Smooth muscle cell (in vitro differentiated cells): ENCODE data around the gene TENT5A. TPM values are rescaled to one million over a fixed set of nuclear protein-coding genes. Genes with fewer than 3 reads are reported as not detected.

ENCODE experiments used
- DNase-seq: peaks from one replicate; lab custom pipeline; 2025; ENCODE audit not compliant: unreplicated experiment; lab: John Stamatoyannopoulos, UW
- H2AFZ ChIP-seq: fragments of 200-600 bp; sonication (generic); 2 replicates; pipeline ENCODE4 v1.6.0; 2016; ENCODE audit warnings: antibody characterized with exemption, low read depth, mild to moderate bottlenecking
- H3F3A ChIP-seq: fragments of 200-600 bp; sonication (generic); 2 replicates; pipeline ENCODE4 v1.6.0; 2017; ENCODE audit warnings: antibody characterized with exemption, low read depth
- H3K27ac ChIP-seq: fragments of 200-600 bp; sonication (generic); 2 replicates; pipeline ENCODE4 v1.5.1; 2016; ENCODE audit warnings: low read depth, mild to moderate bottlenecking
- H3K27me3 ChIP-seq: fragments of 200-600 bp; sonication (generic); 2 replicates; pipeline ENCODE4 v1.6.1; 2016; ENCODE audit warnings: low read depth, mild to moderate bottlenecking
- H3K36me3 ChIP-seq: fragments of 200-600 bp; sonication (generic); 2 replicates; pipeline ENCODE4 v1.5.1; 2016; ENCODE audit warnings: low read depth
- H3K4me1 ChIP-seq: fragments of 200-600 bp; sonication (generic); 2 replicates; pipeline ENCODE4 v1.5.1; 2016; ENCODE audit warnings: low read depth
- H3K4me2 ChIP-seq: fragments of 200-600 bp; sonication (generic); 2 replicates; pipeline ENCODE4 v1.6.0; 2016; ENCODE audit warnings: mild to moderate bottlenecking
- H3K4me3 ChIP-seq: fragments of 200-600 bp; sonication (generic); 2 replicates; pipeline ENCODE4 v1.5.1; 2016; ENCODE audit warnings: mild to moderate bottlenecking
- H3K79me2 ChIP-seq: fragments of 200-600 bp; sonication (generic); 2 replicates; pipeline ENCODE4 v1.6.0; 2016; ENCODE audit warnings: low read depth, mild to moderate bottlenecking
- H3K9ac ChIP-seq: fragments of 200-600 bp; sonication (generic); 2 replicates; pipeline ENCODE4 v1.6.0; 2016; ENCODE audit warnings: low read depth
- H3K9me3 ChIP-seq: fragments of 200-600 bp; sonication (generic); replicated peaks from 2 replicates; pipeline ENCODE4 v1.5.1; 2016; ENCODE audit warnings: low read depth
- H4K20me1 ChIP-seq: fragments of 200-600 bp; sonication (generic); 2 replicates; pipeline ENCODE4 v1.6.0; 2016; ENCODE audit warnings: low read depth
- WGBS: methylation state at CpG from one replicate; pipeline ENCODE4 v1.1.7; 2016; ENCODE audit warnings: low lambda C conversion rate; 5-methylcytosine and 5-hydroxymethylcytosine counted together
- polyA plus RNA-seq: library from polyadenylated mRNA; unstranded; fragments of >200 nt; fragmentation: Nextera tagmentation; extraction: Ambion mirVana; gene quantifications from 2 replicates; pipeline ENCODE4 v1.2.1, GENCODE V29; 2016
- total RNA-seq: library from RNA; depleted of rRNA; stranded (reverse); fragments of >200 nt; gene quantifications from 2 replicates; pipeline ENCODE4 v1.2.3, GENCODE V29; 2014
- TF ChIP-seq, protein P1 (sequence below): fragments of 200-600 bp; sonication (generic); IDR thresholded peaks from 2 replicates; pipeline ENCODE4 v1.5.1; 2017; ENCODE audit warnings: borderline replicate concordance, mild to moderate bottlenecking, antibody characterized with exemption; ENCODE audit not compliant: insufficient read depth, poor library complexity, severe bottlenecking

TENT5A gene
- total and polyA plus RNA-seq, 2 experiments from 2014 or later = 123 to 151 TPM

DNA sequence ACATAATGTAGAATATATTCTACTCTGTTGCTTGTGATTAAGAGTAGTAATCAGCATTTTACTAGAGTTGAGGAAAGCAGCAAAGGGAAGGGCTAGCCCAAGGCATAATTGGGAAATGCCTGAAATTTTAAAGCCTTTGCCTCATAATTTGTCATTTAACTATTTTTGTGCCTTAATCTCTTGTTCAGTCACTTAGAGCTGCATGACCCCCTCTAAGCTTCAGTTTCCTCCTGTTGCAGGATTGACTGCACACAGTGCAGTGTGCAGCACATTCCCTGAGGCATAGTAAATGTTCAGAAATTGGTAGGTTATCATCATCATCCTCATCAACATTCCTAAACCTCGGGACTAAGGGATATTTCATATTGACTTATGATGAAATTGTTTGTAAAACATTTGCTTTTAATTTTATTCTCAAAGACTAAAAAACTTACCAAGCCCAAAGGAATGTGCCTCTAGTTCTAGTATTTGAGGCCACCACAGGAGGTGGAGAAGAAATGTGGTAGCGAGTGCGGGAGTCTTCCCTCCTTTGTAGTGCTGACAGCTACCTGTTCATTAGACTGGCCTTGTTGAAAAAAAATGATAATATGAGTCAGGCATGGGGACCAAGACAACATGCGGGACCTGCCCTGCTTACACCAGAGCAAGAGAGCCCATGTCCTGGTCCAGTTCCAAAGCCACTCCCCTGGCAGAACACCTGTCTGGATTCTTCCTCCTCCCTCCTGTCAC lies 14.8 kb upstream of the TENT5A start:
- Histone ChIP-seq H3K27me3 (no peaks in the 10 kb centered on the region), H3K4me2 (peak overlapping the region; percentile 64), H3K27ac (peak overlapping the region; percentile 87), H4K20me1 (no peaks in the 10 kb centered on the region), H3K4me3 (peak overlapping the region; percentile 7), H3K9ac (peak overlapping the region; percentile 11), H3K79me2 (no peaks in the 10 kb centered on the region), H3K36me3 (no peaks in the 10 kb centered on the region), H3F3A (peaks cover 29% of the 10 kb centered on the region), H3K4me1 (peaks cover 30% of the 10 kb centered on the region), H2AFZ (no peak overlapping the region), H3K9me3 (no peaks in the 10 kb centered on the region)
- WGBS = 48% methylated on average over 4 of the region's 4 CpGs
- DNase-seq = no peak
- TF ChIP-seq, protein P1, sequence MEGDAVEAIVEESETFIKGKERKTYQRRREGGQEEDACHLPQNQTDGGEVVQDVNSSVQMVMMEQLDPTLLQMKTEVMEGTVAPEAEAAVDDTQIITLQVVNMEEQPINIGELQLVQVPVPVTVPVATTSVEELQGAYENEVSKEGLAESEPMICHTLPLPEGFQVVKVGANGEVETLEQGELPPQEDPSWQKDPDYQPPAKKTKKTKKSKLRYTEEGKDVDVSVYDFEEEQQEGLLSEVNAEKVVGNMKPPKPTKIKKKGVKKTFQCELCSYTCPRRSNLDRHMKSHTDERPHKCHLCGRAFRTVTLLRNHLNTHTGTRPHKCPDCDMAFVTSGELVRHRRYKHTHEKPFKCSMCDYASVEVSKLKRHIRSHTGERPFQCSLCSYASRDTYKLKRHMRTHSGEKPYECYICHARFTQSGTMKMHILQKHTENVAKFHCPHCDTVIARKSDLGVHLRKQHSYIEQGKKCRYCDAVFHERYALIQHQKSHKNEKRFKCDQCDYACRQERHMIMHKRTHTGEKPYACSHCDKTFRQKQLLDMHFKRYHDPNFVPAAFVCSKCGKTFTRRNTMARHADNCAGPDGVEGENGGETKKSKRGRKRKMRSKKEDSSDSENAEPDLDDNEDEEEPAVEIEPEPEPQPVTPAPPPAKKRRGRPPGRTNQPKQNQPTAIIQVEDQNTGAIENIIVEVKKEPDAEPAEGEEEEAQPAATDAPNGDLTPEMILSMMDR = no peak

DNA sequence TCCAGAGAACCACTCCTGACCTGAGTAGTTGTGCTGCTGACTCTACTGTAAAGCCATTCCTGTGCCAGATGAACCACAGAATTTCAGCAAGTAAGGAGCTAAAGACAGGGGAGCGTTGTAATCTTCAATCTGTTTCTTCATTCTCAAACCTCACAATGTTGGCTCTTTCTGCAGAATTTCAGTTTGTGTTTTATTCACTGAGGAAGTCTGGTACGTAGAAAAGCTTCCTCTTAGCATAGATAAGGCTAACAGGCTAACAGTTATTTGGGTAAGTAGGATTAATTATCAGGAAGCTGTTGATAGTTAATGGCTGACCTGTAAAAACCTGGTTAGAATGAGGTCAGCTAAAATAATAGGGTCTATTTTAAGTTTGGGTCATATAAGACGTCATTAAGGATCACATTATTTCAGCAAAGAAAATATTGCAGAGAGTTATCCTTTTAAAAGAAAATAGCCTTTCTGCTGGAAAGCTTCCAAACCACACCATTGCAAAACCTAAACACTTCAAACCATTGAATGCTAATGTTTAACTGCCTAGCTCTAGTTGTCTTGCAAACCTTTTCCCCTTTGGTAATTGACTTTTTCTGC lies 14.1 kb upstream of the TENT5A start:
- DNase-seq = no peak
- Histone ChIP-seq H4K20me1 (no peaks in the 10 kb centered on the region), H3K27me3 (no peaks in the 10 kb centered on the region), H2AFZ (no peak overlapping the region), H3K9me3 (no peaks in the 10 kb centered on the region), H3K9ac (peak overlapping the region; percentile 12), H3K79me2 (no peaks in the 10 kb centered on the region), H3K4me3 (peak overlapping the region; percentile 7), H3F3A (peaks cover 37% of the 10 kb centered on the region), H3K27ac (peak overlapping the region; percentile 87), H3K4me2 (peak overlapping the region; percentile 64), H3K4me1 (peaks cover 32% of the 10 kb centered on the region), H3K36me3 (no peaks in the 10 kb centered on the region)
- TF ChIP-seq, protein P1 = no peak
- 6% methylated on average over 3 of the region's 3 CpGs for WGBS

DNA sequence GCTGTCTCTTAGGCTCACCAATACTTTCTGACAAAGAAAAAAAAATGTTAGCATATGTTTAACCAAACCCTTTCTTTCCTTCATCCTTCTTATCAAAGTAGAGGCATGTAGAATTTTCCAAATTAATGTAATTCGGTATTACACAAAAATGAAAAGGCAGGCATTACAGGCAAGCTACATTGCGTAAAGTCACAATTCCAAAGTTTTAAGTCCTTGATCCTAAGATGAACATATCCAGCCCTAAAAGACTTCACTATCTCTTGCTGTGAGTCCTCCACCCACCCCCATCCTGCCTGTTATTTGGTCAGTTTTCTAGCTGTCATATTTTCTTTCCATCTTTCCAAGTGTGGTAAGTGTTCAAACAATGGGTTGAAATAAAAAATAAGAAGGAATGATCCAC lies 12.1 kb upstream of the TENT5A start:
- Histone ChIP-seq H3K9me3 (no peaks in the 10 kb centered on the region), H4K20me1 (no peaks in the 10 kb centered on the region), H3K4me1 (peaks cover 49% of the 10 kb centered on the region), H3K4me3 (no peak overlapping the region), H3K36me3 (no peaks in the 10 kb centered on the region), H3K27ac (peak overlapping the region; percentile 87), H3K9ac (no peak overlapping the region), H3K79me2 (no peaks in the 10 kb centered on the region), H3K27me3 (no peaks in the 10 kb centered on the region), H2AFZ (no peak overlapping the region), H3K4me2 (peak overlapping the region; percentile 24), H3F3A (peaks cover 42% of the 10 kb centered on the region)
- DNase-seq = no peak
- 69% methylated on average over 2 of the region's 2 CpGs for WGBS
- TF ChIP-seq, protein P1 = no peak

DNA sequence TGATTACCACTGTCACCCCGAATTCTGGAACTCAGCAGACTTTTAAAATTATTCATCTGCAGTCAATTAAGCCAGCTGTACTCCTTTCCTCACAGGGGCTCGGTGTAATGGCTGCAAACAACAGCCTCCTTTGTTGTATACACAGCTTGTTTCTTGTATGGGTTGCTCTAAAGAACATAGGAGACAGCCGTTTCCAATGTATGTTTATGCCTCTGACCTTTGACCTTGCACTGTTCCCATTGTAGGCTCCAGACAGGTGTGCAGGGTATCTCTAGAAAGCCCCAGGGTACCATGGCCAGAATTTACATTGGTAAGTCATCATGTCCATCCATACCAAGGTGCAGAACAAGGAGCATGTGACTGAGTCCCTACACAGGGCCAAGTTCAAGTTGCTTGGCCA lies 11.5 kb upstream of the TENT5A start:
- Histone ChIP-seq H3K4me3 (no peak overlapping the region), H3K9ac (no peak overlapping the region), H4K20me1 (no peaks in the 10 kb centered on the region), H3K79me2 (no peaks in the 10 kb centered on the region), H3F3A (peaks cover 47% of the 10 kb centered on the region), H2AFZ (no peak overlapping the region), H3K27ac (peak overlapping the region; percentile 97), H3K9me3 (no peaks in the 10 kb centered on the region), H3K36me3 (no peaks in the 10 kb centered on the region), H3K4me1 (peaks cover 55% of the 10 kb centered on the region), H3K27me3 (no peaks in the 10 kb centered on the region), H3K4me2 (no peak overlapping the region)
- 75% methylated on average over 3 of the region's 3 CpGs for WGBS
- no peak for DNase-seq
- TF ChIP-seq, protein P1 = no peak
